IMR-90 (cell line): ENCODE results near the gene PTPRG. TPM values are rescaled to one million over a fixed set of nuclear protein-coding genes. Genes with fewer than 3 reads are reported as not detected.

Source experiments
- ATAC-seq: fragments of 200-7000 bp; cut with Tn5 transposase; 2 replicates; pipeline ENCODE4 v1.9.1; 2020; ENCODE audit warnings: low read depth, mild to moderate bottlenecking, moderate library complexity
- BruUV-seq: library from RNA; stranded (reverse); fragments of 400-500 nt; replicated peaks from 2 replicates; lab custom pipeline; 2021; lab: Mats Ljungman, UMichigan
- CTCF ChIA-PET: fragments of 300-600 bp; formaldehyde crosslinking; extraction: SDS; loops from one replicate; lab custom pipeline; 2021; ENCODE audit warnings: antibody characterized with exemption; lab: Yijun Ruan, JAX
- POLR2A ChIA-PET: fragments of 300-600 bp; sonication (Branson Sonifier 250); formaldehyde crosslinking; loops from one replicate; lab custom pipeline; 2022; ENCODE audit warnings: antibody characterized with exemption; ENCODE audit not compliant: unreplicated experiment; lab: Charles Lee
- DNase-seq: peaks from one replicate; pipeline ENCODE4 v3.0.0; 2013
- H2AFZ ChIP-seq: replicated peaks from 2 replicates; pipeline ENCODE3; 2013; ENCODE audit warnings: low read length, mild to moderate bottlenecking; ENCODE audit not compliant: poor library complexity
- H2AK5ac ChIP-seq: 2 replicates; pipeline ENCODE4 v1.6.1; 2013; ENCODE audit warnings: low read depth, low read length, inconsistent platforms
- H2AK9ac ChIP-seq: replicated peaks from 2 replicates; pipeline ENCODE3; 2013; ENCODE audit warnings: mild to moderate bottlenecking, low read depth, low read length, moderate library complexity; ENCODE audit not compliant: poor library complexity
- H2BK120ac ChIP-seq: 2 replicates; pipeline ENCODE4 v1.6.1; 2013; ENCODE audit warnings: low read depth, low read length, inconsistent platforms
- H2BK15ac ChIP-seq: 3 replicates; pipeline ENCODE4 v1.6.1; 2013; ENCODE audit warnings: low read depth, low read length, inconsistent platforms
- H2BK20ac ChIP-seq: 2 replicates; pipeline ENCODE4 v1.6.1; 2013; ENCODE audit warnings: low read depth, mild to moderate bottlenecking, inconsistent platforms, low read length, moderate library complexity
- H2BK5ac ChIP-seq: 2 replicates; pipeline ENCODE4 v1.6.1; 2013; ENCODE audit warnings: mild to moderate bottlenecking, low read depth, low read length, inconsistent platforms; ENCODE audit not compliant: poor library complexity, severe bottlenecking
- H3K14ac ChIP-seq: replicated peaks from 2 replicates; pipeline ENCODE4 v1.6.1; 2013; ENCODE audit warnings: low read depth, low read length, inconsistent platforms
- H3K18ac ChIP-seq: 2 replicates; pipeline ENCODE4 v1.6.1; 2013; ENCODE audit warnings: low read depth, low read length, control low read depth
- H3K23ac ChIP-seq: 2 replicates; pipeline ENCODE4 v1.6.1; 2013; ENCODE audit warnings: low read depth, low read length, inconsistent platforms
- H3K27ac ChIP-seq: 2 replicates; pipeline ENCODE4 v1.5.1; 2013; ENCODE audit warnings: mild to moderate bottlenecking, control low read depth, low read length; ENCODE audit not compliant: insufficient read depth
- H3K27me3 ChIP-seq: 2 replicates; pipeline ENCODE4 v1.6.1; 2013; ENCODE audit warnings: low read length; ENCODE audit not compliant: control insufficient read depth, insufficient read depth
- H3K36me3 ChIP-seq: 2 replicates; pipeline ENCODE4 v1.6.1; 2013; ENCODE audit warnings: low read length, mixed read lengths; ENCODE audit not compliant: control insufficient read depth, insufficient read depth
- H3K4ac ChIP-seq: 2 replicates; pipeline ENCODE4 v1.6.1; 2013; ENCODE audit warnings: low read depth, low read length, inconsistent platforms
- H3K4me1 ChIP-seq: 2 replicates; pipeline ENCODE4 v1.6.1; 2013; ENCODE audit warnings: low read length, mixed read lengths; ENCODE audit not compliant: control insufficient read depth, insufficient read depth
- H3K4me2 ChIP-seq: 2 replicates; pipeline ENCODE4 v1.6.1; 2013; ENCODE audit warnings: low read depth, mild to moderate bottlenecking, control low read depth, low read length, moderate library complexity
- H3K4me3 ChIP-seq: 2 replicates; pipeline ENCODE4 v1.5.1; 2013; ENCODE audit warnings: low read depth, mild to moderate bottlenecking, control low read depth, low read length, moderate library complexity; ENCODE audit not compliant: insufficient read depth
- H3K56ac ChIP-seq: 2 replicates; pipeline ENCODE4 v1.6.1; 2013; ENCODE audit warnings: low read length, inconsistent platforms; ENCODE audit not compliant: insufficient read depth; ENCODE audit errors: extremely low read depth
- H3K79me1 ChIP-seq, 2 experiments: 2 replicates each; pipeline ENCODE4 v1.6.1; 2013; ENCODE audit warnings: low read length in 2 of 2, inconsistent platforms in 1 of 2, low read depth in 1 of 2
- H3K9ac ChIP-seq: 2 replicates; pipeline ENCODE4 v1.6.1; 2013; ENCODE audit warnings: low read depth, low read length, control low read depth
- H3K9me1 ChIP-seq: 2 replicates; pipeline ENCODE4 v1.6.1; 2013; ENCODE audit warnings: low read length, inconsistent platforms; ENCODE audit not compliant: insufficient read depth
- H3K9me3 ChIP-seq: 2 replicates; pipeline ENCODE4 v1.6.1; 2013; ENCODE audit warnings: low read length; ENCODE audit not compliant: control insufficient read depth, insufficient read depth
- H4K20me1 ChIP-seq: 2 replicates; pipeline ENCODE4 v1.6.1; 2013; ENCODE audit warnings: low read length, inconsistent platforms; ENCODE audit not compliant: insufficient read depth
- H4K5ac ChIP-seq: 2 replicates; pipeline ENCODE4 v1.6.1; 2013; ENCODE audit warnings: mild to moderate bottlenecking, low read depth, low read length, control low read depth
- H4K8ac ChIP-seq, 2 experiments: 2 replicates each; pipeline ENCODE4 v1.6.1; 2013; ENCODE audit warnings: low read depth in 2 of 2, low read length in 2 of 2, control low read depth in 1 of 2, inconsistent platforms in 1 of 2
- H4K91ac ChIP-seq: 2 replicates; pipeline ENCODE4 v1.6.1; 2013; ENCODE audit warnings: low read depth, low read length, inconsistent platforms; ENCODE audit not compliant: insufficient read depth
- BHLHE40 ChIP-seq: fragments of 150-350 bp; IDR thresholded peaks from 2 replicates; pipeline ENCODE4 v1.6.1; 2016; ENCODE audit warnings: mild to moderate bottlenecking, low read depth, low read length
- FOS ChIP-seq: fragments of 150-350 bp; IDR thresholded peaks from 2 replicates; pipeline ENCODE4 v1.6.1; 2016; ENCODE audit warnings: low read depth, low read length
- MAZ ChIP-seq: IDR thresholded peaks from 2 replicates; pipeline ENCODE4 v1.6.1; 2012; ENCODE audit warnings: low read depth, mild to moderate bottlenecking, low read length, improper control_type of control experiment, moderate library complexity, borderline replicate concordance
- MXI1 ChIP-seq: IDR thresholded peaks from 2 replicates; pipeline ENCODE4 v1.6.1; 2012; ENCODE audit warnings: low read depth, mild to moderate bottlenecking, low read length, moderate library complexity, borderline replicate concordance
- RAD21 ChIP-seq: IDR thresholded peaks from 2 replicates; pipeline ENCODE4 v1.6.1; 2012; ENCODE audit warnings: low read length, improper control_type of control experiment
- RCOR1 ChIP-seq: IDR thresholded peaks from 2 replicates; pipeline ENCODE4 v1.6.1; 2012; ENCODE audit warnings: mild to moderate bottlenecking, low read length, improper control_type of control experiment; ENCODE audit not compliant: insufficient replicate concordance
- RFX5 ChIP-seq: IDR thresholded peaks from 2 replicates; pipeline ENCODE4 v1.8.0; 2012; ENCODE audit warnings: low read depth, mild to moderate bottlenecking, low read length, moderate library complexity
- SMC3 ChIP-seq: fragments of 150-350 bp; IDR thresholded peaks from 2 replicates; pipeline ENCODE4 v1.6.1; 2016; ENCODE audit warnings: low read depth, mild to moderate bottlenecking, antibody characterized with exemption, low read length, moderate library complexity
- USF2 ChIP-seq: fragments of 150-350 bp; IDR thresholded peaks from 2 replicates; pipeline ENCODE4 v1.6.1; 2017; ENCODE audit warnings: mild to moderate bottlenecking, antibody characterized with exemption, low read length, low read depth
- WGBS, 2 experiments: methylation state at CpG; one replicate each; pipeline versions ENCODE4 v1.1.5 to v1.1.7; 2013; ENCODE audit warnings: missing lambda C conversion rate in 2 of 2; ENCODE audit not compliant: insufficient read length in 1 of 2; ENCODE audit errors: extremely low coverage in 2 of 2; 5-methylcytosine and 5-hydroxymethylcytosine counted together
- dilution Hi-C: fragments of 300-500 bp; cut with HindIII; formaldehyde crosslinking; loops from one replicate; pipeline ENCODE4 v1.14.3; 2018; ENCODE audit warnings: low sequenced_read_pairs; ENCODE audit not compliant: unreplicated experiment
- in situ Hi-C: fragments of 300-500 bp; cut with MboI; formaldehyde crosslinking; loops from 3 replicates; pipeline ENCODE4 v1.14.3; 2019; ENCODE audit warnings: low sequenced_read_pairs, inconsistent platforms, mixed read lengths
- intact Hi-C: fragments of 100-400 bp; cut with micrococcal nuclease; formaldehyde crosslinking; loops from 2 replicates; pipeline ENCODE4 v1.10.0; 2022
- polyA plus RNA-seq, 3 experiments: library from polyadenylated mRNA; depleted of rRNA; stranded (reverse); fragments of >200 nt; gene quantifications; 2 replicates each; pipeline ENCODE4 v1.2.3, GENCODE V29; 2012; ENCODE audit warnings: low replicate concordance in 1 of 3
- total RNA-seq: library from RNA; depleted of rRNA; stranded (reverse); fragments of >200 nt; gene quantifications from 2 replicates; pipeline ENCODE4 v1.2.3, GENCODE V29; 2012

The PTPRG gene
- total and polyA plus RNA-seq, 2 of the 4 experiments (the other 2 are of a cell fraction) = 7.7 to 31.0 TPM

- ChIA-PET CTCF (no interaction called here), POLR2A (no interaction called here)
- Histone ChIP-seq H3K9ac (no peak overlapping the region), H3K14ac (no peak overlapping the region), H3K23ac (no peak overlapping the region), H3K4me2 (no peak overlapping the region), H3K79me1 (peaks cover 26 to 37% of the 10 kb centered on the region in 2 experiments), H3K4me3 (no peak overlapping the region), H3K9me1 (peaks cover 2% of the 10 kb centered on the region; the same call in 1 of the 2 replicates), H4K20me1 (0 out of 2 replicates have a peak, but pooled peaks cover 6% of the 10 kb centered on the region), H3K9me3 (no peaks in the 10 kb centered on the region), H2BK15ac (no peak overlapping the region), H2AK9ac (no peak overlapping the region), H3K27me3 (no peaks in the 10 kb centered on the region), H3K4ac (no peak overlapping the region), H4K91ac (no peak overlapping the region), H2AK5ac (no peak overlapping the region), H2BK20ac (no peak overlapping the region), H3K4me1 (peaks cover 8% of the 10 kb centered on the region), H3K36me3 (no peaks in the 10 kb centered on the region), H2BK120ac (no peak overlapping the region), H3K56ac (no peak overlapping the region), H3K18ac (no peak overlapping the region), H2AFZ (no peak overlapping the region), H3K27ac (no peak overlapping the region), H4K8ac (no peak overlapping the region), H4K5ac (no peak overlapping the region), H2BK5ac (no peak overlapping the region)
- dilution Hi-C loops = no loop called here
- no peak for TF ChIP-seq FOS
- no peak for TF ChIP-seq RFX5
- TF ChIP-seq MXI1 = no peak
- no peak for TF ChIP-seq BHLHE40
- TF ChIP-seq MAZ = no peak
- no peak for TF ChIP-seq RCOR1
- TF ChIP-seq USF2 = no peak
- TF ChIP-seq SMC3 = no peak
- no peak for TF ChIP-seq RAD21
- in situ Hi-C loops = no loop called here
- no peak for DNase-seq
- BruUV-seq = no TSS peak
- ATAC-seq = no peak
- WGBS, 2 experiments = no CpG with 5 or more reads among the region's 1 CpG
- intact Hi-C loops = loop anchor here (10.0 kb wide), 1 partner anchor 246 kb away; the partner anchor contains the start of gene PTPRG
These were observed 249.7 kb downstream of the PTPRG start for GRCh38 chr3:61810953-61811497.
